HG03558 (cell line): Measurements from ENCODE around the gene BATF3.
"Not testable (repeated sequence)": the region's sequence is repeated elsewhere in the genome, so short reads cannot be mapped to it uniquely, and the experiment has no call there.

Experiments
- ATAC-seq: cut with Tn5 transposase; IDR thresholded peaks from one replicate; pipeline ENCODE4 v1.9.1; 2021; ENCODE audit warnings: moderate number of reproducible peaks; ENCODE audit not compliant: unreplicated experiment; ENCODE audit errors: extremely low read depth

The BATF3 gene

GRCh38 chr1:212666116-212666775, 33.4 kb downstream of the BATF3 start:
- ATAC-seq, result no peak

DNA sequence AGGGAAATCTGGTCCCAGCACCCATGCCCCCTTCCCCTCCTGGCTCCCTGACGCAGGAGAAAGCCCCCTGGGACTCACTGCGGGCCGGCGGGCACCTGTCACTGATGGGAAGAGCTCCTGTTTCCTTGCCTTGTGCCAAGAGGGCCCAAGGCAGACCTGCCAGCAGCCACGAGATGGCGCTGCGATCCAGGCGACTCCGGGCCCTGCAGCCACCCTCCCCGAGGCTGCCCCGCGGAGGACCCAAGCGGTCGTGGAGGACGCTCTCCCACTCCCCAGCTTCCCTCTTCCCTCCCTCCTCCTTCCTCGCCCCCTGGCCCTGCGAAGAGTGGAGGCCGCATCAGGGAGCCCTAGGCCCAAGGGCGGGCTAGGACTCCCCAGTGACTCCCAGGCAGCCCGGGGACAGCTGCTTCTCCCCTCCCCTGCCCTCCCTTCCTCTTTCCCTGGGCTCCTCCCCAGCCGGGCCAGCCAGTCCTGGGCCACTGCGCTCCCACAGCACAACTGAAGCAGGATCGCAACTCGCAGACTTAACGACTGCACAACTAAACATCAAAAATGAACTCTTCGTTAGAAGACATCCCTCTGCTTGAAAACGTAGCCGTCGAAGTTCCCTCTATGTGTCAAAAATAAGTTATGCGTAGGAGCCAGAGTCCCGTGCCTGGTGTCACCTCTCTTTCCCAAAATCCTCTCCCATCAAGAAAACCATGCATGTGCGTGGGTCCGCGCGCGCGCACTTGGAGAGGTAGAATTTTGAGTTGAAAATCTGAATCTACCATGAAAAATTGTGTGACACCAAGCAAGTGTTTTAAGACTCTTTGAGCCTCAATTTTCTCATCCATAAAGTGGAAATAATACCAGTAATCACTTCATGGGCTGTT, 34.2 kb downstream of the BATF3 start:
- peak; percentile 53 for ATAC-seq

- ATAC-seq, result no peak
Measured at GRCh38 chr1:212664409-212665199, 35.0 kb downstream of the BATF3 start.

GRCh38 chr1:212658250-212658649, 41.4 kb downstream of the BATF3 start:
- ATAC-seq, result not testable (repeated sequence)

DNA sequence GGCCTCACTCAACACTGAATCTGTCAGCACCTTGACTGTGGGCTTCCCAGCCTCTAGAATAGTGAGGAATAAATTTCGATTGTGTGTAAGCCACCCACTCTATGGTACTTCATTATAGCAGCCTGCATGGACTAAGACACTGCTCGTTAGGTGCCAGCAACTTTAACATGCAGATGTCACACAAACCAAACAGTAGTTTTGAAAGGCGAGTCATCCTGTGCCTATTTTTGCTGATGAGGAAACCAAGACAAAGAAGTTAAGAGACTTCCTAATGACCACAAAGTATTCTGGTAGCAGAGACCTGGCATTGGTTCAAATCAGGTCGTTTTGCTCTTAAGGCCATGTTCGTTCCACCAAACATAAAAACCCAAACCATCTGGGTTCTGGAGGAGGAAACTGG, 42.9 kb downstream of the BATF3 start:
- ATAC-seq, result no peak

DNA sequence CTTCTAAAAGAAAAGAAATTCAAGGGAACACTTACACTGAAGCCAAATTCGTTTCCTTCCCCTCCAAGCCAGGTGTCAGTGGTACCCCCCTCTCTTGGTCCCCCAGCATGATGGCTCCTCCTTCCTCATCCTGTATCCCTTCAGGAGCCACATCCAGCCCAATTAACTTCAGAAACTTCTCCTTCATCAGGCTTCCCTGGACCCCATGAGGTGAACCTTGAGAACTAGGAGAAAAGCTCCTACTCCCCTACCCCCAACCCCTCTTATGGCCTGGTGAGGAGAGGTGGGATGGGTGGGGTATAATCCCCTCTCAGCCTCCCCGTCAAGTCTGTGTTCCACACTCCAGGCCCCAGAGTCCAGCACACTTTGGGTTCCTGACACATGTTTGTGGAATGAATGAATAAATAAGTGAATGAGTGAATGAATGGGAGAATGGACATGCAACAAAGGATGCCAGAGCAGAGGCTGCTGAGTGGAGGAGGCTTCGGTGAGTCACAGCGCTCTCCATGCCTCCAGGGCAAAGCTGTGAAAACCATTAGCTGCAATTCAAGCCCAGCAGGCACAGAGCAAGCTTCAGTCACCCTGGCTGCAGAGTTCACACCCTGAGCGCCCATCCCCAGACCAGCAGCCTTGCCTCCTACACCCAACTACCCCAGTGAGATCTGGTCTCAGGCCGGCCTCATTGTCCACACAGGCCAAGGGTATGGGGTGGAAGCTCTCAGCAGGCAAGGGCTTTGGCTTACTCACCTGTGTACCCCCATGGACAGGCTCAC, 43.8 kb downstream of the BATF3 start:
- ATAC-seq, result no peak

DNA sequence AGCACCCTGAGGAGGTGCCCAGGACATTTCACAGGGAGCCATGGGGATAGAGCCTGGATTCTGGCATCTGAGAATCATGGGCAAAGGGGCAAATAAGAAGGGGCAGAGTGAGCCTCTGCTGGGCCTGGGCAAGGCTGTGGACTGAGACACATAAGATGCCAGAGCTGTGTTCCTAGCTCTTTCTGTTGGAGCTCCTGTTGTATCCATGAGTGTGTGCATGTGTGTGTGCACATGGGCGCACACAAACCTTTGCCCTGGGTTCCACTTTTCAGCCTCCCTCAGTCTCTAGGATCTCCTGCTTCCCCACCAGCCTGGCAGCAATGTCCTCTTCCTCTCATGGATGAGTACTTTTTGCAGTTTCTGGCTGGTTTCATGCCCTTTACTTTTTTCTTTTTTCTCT, 47.0 kb downstream of the BATF3 start:
- no peak for ATAC-seq

GRCh38 chr1:212651977-212652376, 47.7 kb downstream of the BATF3 start:
- no peak for ATAC-seq

DNA sequence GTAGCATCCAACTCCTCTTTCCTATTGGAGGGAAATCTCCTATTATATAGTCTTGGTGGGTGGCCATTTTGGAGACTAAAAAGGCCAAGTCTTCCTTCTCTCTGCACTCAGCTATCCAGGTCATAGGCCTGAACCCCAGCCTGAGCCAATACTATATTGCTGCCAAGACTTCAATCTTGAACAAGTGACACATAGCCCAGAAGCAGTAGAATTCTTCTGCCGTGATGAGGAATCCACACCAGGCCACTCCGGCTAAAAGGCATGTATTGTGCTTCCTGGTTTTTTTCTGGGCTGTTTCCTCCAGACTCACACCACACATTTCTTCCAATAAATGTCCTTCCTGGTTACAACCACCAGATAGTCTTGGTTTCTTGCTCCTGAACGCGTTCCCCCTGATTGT, 48.1 kb downstream of the BATF3 start:
- ATAC-seq, result no peak

DNA sequence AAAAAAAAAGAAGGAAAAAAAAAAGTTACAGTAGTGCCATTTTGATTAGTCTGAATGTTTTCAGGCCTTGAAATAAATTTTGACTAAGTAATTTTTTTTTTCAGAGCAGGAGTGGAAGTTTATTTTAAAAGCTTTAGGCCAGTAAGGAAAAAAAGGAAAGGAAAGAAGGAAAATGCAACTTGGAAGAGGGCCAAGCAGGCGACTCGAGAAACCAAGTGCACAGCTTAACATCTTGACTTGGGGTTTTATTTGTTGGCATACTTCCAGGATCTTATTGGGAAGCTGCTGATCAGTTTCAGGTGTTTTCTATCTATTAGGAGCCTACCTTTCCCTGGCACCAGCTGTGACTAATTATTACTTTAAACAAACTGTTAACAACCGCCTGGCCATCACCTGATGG, 49.4 kb downstream of the BATF3 start:
- no peak for ATAC-seq

DNA sequence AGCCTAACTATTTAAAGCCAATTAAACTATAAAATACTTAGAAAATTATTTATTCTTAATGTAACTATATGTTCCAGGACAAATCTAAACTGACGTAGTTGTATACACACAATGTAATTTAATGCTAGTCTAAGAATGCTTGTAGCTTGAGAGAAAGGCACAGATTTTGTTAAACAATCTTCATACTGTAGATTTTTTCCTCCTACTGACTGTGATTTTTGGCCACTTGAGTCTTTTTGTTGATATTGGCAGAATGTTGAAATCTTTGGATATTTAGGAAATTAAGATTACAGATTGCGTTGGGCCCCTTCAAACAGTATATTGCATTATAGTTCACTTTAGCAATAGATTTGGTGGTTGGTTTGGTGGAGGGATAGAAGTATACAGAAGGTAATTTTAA, 50.6 kb downstream of the BATF3 start:
- no peak for ATAC-seq

DNA sequence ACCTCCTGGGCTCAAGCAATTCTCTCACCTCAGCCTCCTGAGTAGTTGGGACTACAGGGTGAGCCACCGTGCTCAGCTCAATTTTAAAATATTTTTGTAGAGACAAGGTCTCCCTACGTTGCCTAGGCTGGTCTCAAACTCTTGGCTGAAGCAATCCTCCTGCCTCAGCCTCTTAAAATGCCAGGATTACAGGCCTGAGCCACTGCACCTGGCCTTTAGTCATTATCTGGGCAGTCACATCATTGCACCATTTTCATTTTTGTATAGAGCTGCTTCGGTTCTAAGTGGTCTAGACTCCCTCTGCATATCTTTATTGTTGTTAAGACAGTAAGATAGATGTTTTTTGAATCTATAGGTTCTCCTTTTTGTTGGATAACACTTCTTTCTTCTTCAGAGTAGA, 51.2 kb downstream of the BATF3 start:
- ATAC-seq, result no peak

DNA sequence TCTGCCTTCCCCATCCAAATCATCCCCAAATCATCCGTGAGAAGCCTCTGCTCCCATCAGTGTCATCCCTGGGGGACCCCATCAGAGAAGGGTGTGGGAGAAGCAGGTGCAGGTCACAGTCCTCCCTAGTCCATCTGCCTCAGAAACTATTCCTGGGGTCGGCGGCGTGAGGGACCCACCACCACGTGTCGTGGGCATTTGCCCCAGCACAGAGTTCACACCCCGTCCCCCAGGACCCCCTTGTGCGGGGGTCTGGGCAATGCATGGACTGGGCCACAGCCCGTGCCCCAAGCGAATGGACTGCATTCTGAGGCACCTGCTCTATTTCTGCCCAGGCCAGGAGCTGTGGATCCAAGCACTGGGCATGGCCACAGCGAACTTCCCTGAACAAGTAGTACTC, 52.6 kb downstream of the BATF3 start:
- no peak for ATAC-seq

DNA sequence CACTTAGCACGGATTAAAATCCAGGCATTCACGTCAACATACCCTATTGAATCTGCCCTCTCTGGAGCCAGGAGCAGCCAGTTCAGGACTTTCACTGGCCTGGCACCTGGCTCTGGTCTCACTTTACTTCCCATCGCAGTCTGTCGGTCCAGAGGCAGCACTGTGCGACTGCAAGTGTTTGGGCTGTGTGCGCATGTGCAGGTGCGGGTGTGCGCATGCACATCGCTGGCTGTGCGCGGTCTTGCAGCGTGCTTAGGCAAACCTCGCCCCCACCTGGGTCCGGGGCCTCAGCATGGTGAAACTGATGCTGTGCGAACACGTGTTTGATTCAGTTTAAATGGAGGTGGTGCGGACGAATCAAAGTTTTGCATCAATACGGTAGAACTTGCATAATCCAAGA, 53.1 kb downstream of the BATF3 start:
- no peak for ATAC-seq

DNA sequence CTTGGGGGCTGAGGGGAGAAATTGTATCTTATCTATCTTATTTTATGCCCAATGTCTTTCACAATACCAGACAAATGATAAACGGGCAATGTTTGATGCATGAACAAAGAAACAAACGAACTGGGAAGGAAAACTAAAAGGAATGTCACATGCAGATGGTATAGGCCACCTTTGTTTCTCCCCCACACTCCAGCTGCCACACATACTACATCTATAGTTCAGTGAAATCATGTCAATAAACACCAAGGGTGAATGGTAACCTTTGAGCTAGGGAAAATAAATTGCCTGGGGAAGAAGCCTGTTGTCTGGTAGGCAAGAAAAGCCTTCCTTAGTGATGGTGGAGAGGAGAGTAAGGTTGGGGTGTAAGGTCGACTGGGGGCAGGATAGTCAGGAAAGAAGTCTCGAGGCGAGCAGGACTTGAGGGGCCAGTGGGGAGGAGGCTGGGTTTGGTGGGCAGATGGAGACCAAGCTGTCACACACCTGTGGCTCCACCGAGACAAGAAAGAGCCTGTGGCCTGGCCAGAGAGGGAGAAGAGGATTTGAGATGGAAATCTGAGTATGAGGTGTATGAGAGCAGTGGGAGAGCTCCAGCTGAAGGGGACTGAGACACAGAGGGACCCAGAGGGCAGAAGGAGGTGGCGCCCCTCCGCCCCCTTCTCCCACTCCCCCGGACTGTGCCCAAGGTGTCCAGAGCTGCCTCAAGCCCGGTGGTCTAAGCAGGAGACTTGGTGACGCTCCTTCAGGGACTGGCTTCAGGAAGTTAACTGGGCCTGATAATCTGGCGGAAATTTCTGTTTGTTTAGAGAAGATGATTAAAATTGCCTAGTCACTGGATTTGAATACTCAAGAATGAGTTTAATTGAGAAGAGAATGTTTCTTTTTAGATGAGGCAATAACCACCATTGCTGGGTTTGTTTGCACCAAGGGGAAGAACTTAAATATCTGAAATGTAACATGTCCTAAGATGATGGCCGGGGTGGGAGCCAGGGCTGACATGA, 53.8 kb downstream of the BATF3 start:
- no peak for ATAC-seq

GRCh38 chr1:212644866-212645545, 54.6 kb downstream of the BATF3 start:
- ATAC-seq, result no peak

- ATAC-seq, result no peak
Measured at GRCh38 chr1:212643877-212644276, 55.8 kb downstream of the BATF3 start.

GRCh38 chr1:212641956-212642355, 57.7 kb downstream of the BATF3 start:
- ATAC-seq, result no peak
